GM19238 (cell line): ENCODE measurements around the gene PSIP1.
A peak's percentile ranks its signal among the peaks of the same experiment; 100 is the strongest.
"Not testable (repeated sequence)": the region's sequence is repeated elsewhere in the genome, so short reads cannot be mapped to it uniquely, and the experiment has no call there.

ENCODE experiments used
- DNase-seq: peaks from one replicate; pipeline ENCODE4 v3.0.0; 2011; ENCODE audit warnings: low spot score; ENCODE audit not compliant: insufficient read length

The PSIP1 gene

GRCh38 chr9:15510789-15511575 is at the start of gene PSIP1:
Gene PSIP1 (minus strand): TSS chr9:15510970. CDS start chr9:15510188, 782 bp downstream.
- peak; percentile 64 for DNase-seq

GRCh38 chr9:15553528-15553898 is 42.7 kb upstream of the PSIP1 start:
- peak; percentile 10 for DNase-seq

GRCh38 chr9:15552636-15553527 is 42.1 kb upstream of the PSIP1 start, which contains the start of gene CCDC171:
Gene CCDC171 (plus strand): TSS chr9:15553043. CDS start chr9:15564089, 11,046 bp downstream.
- DNase-seq: peak; percentile 91

GRCh38 chr9:15549611-15550010 is 38.8 kb upstream of the PSIP1 start:
- DNase-seq: no peak

GRCh38 chr9:15543047-15543813 is 32.5 kb upstream of the PSIP1 start:
- DNase-seq: no peak

- DNase-seq: no peak
Measured at GRCh38 chr9:15542624-15543023, 31.9 kb upstream of the PSIP1 start.

GRCh38 chr9:15541872-15542271 is 31.1 kb upstream of the PSIP1 start:
- no peak for DNase-seq

GRCh38 chr9:15531380-15531779 is 20.6 kb upstream of the PSIP1 start:
- DNase-seq: no peak

- DNase-seq: peak; percentile 39
Measured at GRCh38 chr9:15529566-15530324, 19.0 kb upstream of the PSIP1 start.

GRCh38 chr9:15527035-15527434 is 16.3 kb upstream of the PSIP1 start:
- not testable (repeated sequence) for DNase-seq

GRCh38 chr9:15525958-15526357 is 15.2 kb upstream of the PSIP1 start:
- no peak for DNase-seq

- DNase-seq: no peak
Measured at GRCh38 chr9:15524845-15525455, 14.2 kb upstream of the PSIP1 start.

- no peak for DNase-seq
Measured at GRCh38 chr9:15522130-15522755, 11.5 kb upstream of the PSIP1 start.

GRCh38 chr9:15521254-15521653 is 10.5 kb upstream of the PSIP1 start:
- DNase-seq: no peak

GRCh38 chr9:15519831-15520230 is 9.1 kb upstream of the PSIP1 start:
- no peak for DNase-seq

- no peak for DNase-seq
Measured at GRCh38 chr9:15513335-15513734, 2.6 kb upstream of the PSIP1 start.

- DNase-seq: no peak
Measured at GRCh38 chr9:15512889-15513288, 2.1 kb upstream of the PSIP1 start.

- no peak for DNase-seq
Measured at GRCh38 chr9:15512204-15512603, 1.4 kb upstream of the PSIP1 start.

- DNase-seq: peak; percentile 49
Measured at GRCh38 chr9:15509931-15510788, 610 bp downstream of the PSIP1 start.
